Left lobe of liver (tissue), 2 donors: ENCODE measurements around the gene KRTAP13-4. TPM values are rescaled to one million over a fixed set of nuclear protein-coding genes. Genes with fewer than 3 reads are reported as not detected.

Experiments used
- ATAC-seq: fragments of 200-7000 bp; cut with Tn5 transposase; one replicate; pipeline ENCODE4 v1.9.1; 2020; ENCODE audit warnings: mild to moderate bottlenecking, moderate library complexity
- DNase-seq: peaks from one replicate; pipeline ENCODE4 v3.0.0-alpha.2; 2020; ENCODE audit warnings: low spot score
- total RNA-seq: library from RNA; stranded (reverse); gene quantifications from one replicate; pipeline ENCODE4 v1.2.1, GENCODE V29; 2021
- donor health status: DM: no; HTN: no; CAD: no; lungs with moderate emphysema.
- donor health status: DM: no; HTN: yes; CAD: no.

The KRTAP13-4 gene
- not detected for total RNA-seq

GRCh38 chr21:30430170-30430655 is at the start of gene KRTAP13-4:
TSS of gene KRTAP13-4 (plus strand) at chr21:30430220. CDS start at chr21:30430276, 56 bp downstream.
- ATAC-seq: no peak
- DNase-seq: no peak

- DNase-seq (no peak), ATAC-seq (no peak)
Measured at GRCh38 chr21:30382201-30382600, 47.8 kb upstream of the KRTAP13-4 start.

- DNase-seq: no peak
- no peak for ATAC-seq
Measured at GRCh38 chr21:30391492-30392025, 38.5 kb upstream of the KRTAP13-4 start.

- DNase-seq: no peak
- ATAC-seq: no peak
Measured at GRCh38 chr21:30395731-30396130, 34.3 kb upstream of the KRTAP13-4 start, which contains the start of gene KRTAP13-1. TSS of gene KRTAP13-1 (plus strand) at chr21:30396031. CDS start at chr21:30396087, 56 bp downstream.

- peak; percentile 84 for ATAC-seq
- DNase-seq: no peak
Measured at GRCh38 chr21:30408782-30409494, 21.1 kb upstream of the KRTAP13-4 start.

- no peak for DNase-seq
- no peak for ATAC-seq
Measured at GRCh38 chr21:30415993-30416392, 14.0 kb upstream of the KRTAP13-4 start.

GRCh38 chr21:30425826-30426225 is 4.2 kb upstream of the KRTAP13-4 start, which contains the start of gene KRTAP13-3:
TSS of gene KRTAP13-3 (minus strand) at chr21:30425926. CDS start at chr21:30425912, 14 bp downstream.
- ATAC-seq (no peak), DNase-seq (no peak)

- DNase-seq (no peak), ATAC-seq (no peak)
Measured at GRCh38 chr21:30426731-30427130, 3.3 kb upstream of the KRTAP13-4 start.

GRCh38 chr21:30434033-30434631 is 4.1 kb downstream of the KRTAP13-4 start:
- no peak for DNase-seq
- ATAC-seq: peak; percentile 92

GRCh38 chr21:30437010-30437565 is 7.1 kb downstream of the KRTAP13-4 start:
- ATAC-seq (no peak), DNase-seq (no peak)

GRCh38 chr21:30439975-30440374 is 10.0 kb downstream of the KRTAP13-4 start, which contains the start of gene KRTAP15-1:
TSS of gene KRTAP15-1 (plus strand) at chr21:30440275. CDS start at chr21:30440328, 53 bp downstream.
- DNase-seq (no peak), ATAC-seq (no peak)

GRCh38 chr21:30443226-30443625 is 13.2 kb downstream of the KRTAP13-4 start:
- DNase-seq (no peak), ATAC-seq (no peak)

- no peak for ATAC-seq
- no peak for DNase-seq
Measured at GRCh38 chr21:30444204-30444603, 14.2 kb downstream of the KRTAP13-4 start.

GRCh38 chr21:30447056-30447455 is 17.0 kb downstream of the KRTAP13-4 start:
- ATAC-seq (no peak), DNase-seq (no peak)

GRCh38 chr21:30448514-30448913 is 18.5 kb downstream of the KRTAP13-4 start:
- DNase-seq (no peak), ATAC-seq (no peak)

- ATAC-seq (peak; percentile 26), DNase-seq (no peak)
Measured at GRCh38 chr21:30463713-30464112, 33.7 kb downstream of the KRTAP13-4 start.

- ATAC-seq: no peak
- no peak for DNase-seq
Measured at GRCh38 chr21:30468900-30469714, 39.1 kb downstream of the KRTAP13-4 start.

GRCh38 chr21:30478004-30478403 is 48.0 kb downstream of the KRTAP13-4 start:
- no peak for DNase-seq
- no peak for ATAC-seq

- DNase-seq (no peak), ATAC-seq (no peak)
Measured at GRCh38 chr21:30479259-30479658, 49.2 kb downstream of the KRTAP13-4 start.

- ATAC-seq (no peak), DNase-seq (no peak)
Measured at GRCh38 chr21:30480145-30480544, 50.1 kb downstream of the KRTAP13-4 start, which contains the start of gene KRTAP19-1. TSS of gene KRTAP19-1 (minus strand) at chr21:30480367. CDS start at chr21:30480317, 50 bp downstream.
